HPDE6-E6E7 (cell line): Measurements from ENCODE around the gene SERPINB1.

ENCODE experiments used
- DNase-seq: peaks from one replicate; pipeline ENCODE4 v3.0.0; 2011; ENCODE audit warnings: missing footprints; ENCODE audit errors: extremely low spot score

The SERPINB1 gene

DNA sequence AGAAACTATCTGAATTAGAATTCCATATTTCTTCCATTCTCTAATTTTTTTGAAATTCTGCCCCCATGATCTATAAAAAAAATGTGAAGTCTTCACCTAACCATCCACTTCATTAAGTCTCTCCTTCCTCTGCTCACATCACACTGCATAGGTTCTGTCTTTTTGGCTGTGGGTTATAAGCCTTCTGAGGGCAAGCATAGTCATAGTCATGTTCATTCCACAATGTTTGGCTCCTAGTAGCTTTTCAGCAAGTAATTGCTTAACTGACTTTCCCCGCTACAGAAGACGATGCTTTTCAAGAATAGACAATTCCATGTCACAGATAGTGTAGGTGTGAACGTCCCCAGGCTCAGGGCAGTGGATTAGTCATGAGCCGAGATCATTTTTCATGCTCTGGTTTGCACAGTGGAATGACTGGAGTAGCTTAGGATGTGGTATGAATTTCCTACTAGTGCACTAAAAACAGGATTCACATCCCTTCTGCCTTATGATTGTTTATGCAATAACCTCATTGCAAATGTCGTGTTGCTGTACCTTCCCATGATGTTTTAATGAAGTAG, 47.4 kb downstream of the SERPINB1 start:
- DNase-seq, result no peak

DNA sequence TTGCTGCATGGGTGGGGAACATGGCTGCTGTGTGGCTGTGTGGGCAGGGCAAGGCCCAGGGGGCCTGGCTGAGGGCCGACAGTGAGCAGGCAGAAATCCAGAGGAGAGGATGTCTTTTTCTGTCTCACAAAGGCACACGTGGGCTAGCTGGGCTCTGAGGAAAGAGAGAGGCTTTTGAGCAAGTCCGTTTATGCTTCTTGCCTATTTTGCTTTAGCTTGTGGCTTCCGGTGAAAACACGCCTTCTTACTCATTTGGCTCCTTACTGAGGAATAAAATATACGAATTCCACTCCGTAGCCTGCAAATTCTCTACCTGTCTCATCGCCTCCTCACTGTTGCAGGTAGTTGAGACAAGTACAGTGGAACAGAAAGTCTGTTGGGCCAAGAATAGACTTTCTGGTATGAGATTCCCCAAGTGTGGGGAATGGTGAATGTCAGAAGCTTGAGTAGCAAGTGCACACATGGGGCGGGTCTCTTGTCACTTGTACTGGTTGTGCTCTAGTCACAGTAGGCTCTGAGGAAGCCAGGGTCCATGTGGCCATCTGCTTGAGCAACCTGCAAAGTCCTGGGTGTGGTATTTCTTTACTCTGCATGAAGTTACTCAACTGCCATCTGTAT, 48.0 kb downstream of the SERPINB1 start:
- DNase-seq, result no peak

DNA sequence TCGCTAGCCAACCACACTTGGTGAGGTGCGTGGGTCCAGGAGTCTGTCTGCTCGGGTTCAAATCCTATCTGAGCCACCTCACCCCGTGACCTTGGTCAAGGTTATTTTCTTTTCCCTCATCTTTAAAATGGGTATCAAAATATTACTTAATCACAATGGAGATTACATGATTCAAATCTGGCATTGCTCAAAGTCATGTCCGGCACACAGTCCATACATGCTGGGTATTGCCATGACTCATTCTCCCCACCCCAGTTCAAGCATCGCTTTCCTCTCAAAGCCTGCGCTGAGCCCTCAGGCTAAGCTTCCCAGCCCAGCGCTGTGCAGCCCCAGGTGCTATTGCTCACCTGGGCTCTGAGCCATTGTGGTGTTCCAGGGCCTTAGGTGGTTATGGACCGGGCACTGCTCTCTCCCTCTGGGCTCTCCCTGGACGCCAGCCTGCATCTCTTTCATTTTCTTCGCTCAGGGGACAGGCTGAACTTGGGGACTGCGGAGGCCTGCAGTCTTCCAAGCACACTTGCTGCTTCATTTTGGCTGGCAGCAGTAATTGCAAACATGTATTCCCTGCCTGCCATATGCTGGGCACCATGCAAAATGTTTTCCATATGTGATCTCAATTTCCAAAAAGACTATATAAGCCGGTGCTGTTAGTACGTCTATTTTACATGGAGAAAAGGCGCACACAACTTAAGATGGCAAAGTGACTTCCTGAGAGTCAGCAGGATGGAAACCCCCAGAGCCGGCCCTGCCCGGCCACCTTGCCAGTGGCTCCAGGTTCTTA, 49.1 kb downstream of the SERPINB1 start:
- peak; percentile 42 for DNase-seq

DNA sequence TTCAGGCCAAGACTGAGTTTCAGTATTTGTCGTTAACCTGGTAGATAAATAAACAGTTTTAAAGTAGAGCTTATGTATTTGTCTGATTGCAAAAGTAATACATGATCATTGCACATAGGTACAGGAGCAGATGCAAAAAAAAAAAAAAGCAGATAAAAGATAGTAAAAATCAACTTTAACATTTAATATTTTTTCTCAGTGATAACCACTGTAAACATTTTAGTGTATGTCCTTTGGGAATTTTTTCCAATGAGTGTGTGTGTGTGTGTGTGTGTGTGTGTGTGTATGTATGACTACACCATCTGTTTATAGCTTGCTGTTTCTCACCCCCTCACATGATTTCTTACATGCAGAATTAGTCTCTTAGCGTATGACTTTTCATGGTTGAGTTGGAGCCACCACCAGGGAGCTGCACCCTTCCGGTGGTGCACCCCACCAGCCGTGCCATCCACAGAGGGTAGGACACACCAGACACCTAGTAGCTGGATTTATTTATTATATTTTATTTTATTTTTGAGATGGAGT, 50.2 kb downstream of the SERPINB1 start:
- DNase-seq, result no peak

DNA sequence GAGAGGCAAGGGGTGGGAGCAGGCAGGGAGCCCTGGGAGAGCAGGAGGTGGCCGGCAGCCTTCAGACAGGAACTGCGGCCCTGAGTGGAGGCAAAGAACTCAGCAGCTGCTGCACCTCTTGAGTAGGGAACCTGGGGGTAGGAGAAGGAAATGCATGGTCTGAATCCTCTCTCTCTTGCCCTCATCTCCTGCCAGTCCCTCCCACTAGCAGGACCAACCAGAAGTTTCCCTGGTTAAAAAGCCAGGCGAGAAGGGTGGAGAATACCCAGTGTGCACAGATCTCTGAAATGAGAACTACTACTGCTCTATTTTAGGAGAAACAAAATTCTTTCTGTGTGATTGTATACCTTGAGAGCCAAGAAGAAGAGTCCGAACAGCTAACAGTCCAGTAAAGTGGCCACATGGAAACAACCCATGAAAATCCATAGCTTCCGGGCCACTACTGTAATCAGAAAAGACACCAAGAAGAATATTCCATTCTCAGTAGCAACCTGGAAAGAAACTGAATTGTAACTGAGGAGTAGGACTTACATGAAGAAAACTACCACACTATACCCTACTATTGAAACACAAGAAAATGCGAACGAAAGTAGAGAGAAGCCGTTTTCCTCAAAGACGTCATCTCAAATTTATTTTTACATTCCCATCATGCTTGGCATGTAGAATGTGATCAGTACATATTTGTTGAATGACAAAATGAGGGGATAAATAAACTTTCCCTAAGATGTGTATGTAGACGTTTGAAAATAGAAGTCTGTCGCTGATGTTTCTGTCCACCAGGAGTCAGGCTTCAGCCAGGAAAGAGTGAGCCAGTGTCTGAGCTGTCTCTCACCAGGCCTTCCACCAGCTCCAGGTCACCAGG, 50.8 kb downstream of the SERPINB1 start:
- peak; percentile 74 for DNase-seq

DNA sequence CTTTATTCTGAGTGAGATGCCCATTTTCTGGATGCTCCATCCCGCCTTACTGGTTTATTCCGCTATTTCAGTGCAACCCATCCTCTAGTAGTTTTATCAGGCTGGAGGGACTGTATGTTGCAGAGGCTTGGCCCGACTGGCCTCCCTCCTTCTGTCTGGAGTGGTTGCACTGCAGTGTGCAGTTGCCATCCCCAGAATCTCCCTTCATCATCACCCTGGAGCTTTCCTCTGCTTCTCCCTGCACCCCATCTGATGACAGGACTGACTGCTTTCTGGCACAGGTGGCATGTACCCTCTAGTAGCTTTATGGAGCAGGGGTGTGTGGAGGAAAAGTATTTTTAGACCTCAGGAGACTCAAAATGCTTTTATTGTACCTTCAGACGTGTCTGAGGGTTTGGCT, 55.4 kb downstream of the SERPINB1 start:
- DNase-seq, result no peak

DNA sequence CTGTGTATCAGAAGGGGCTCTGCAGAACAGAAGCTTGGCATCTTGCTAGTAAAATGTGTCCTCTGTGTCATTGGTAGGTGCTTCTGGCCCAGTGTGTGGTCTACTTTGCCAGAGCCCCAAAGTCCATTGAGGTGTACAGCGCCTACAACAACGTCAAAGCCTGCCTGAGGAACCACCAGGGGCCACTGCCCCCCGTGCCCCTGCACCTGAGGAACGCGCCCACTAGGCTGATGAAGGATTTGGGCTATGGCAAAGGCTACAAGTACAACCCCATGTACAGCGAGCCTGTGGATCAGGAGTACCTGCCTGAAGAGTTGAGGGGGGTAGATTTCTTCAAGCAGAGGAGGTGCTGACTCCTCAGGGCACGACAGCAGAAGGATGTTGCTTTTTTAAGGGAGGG, 56.7 kb downstream of the SERPINB1 start:
- no peak for DNase-seq

DNA sequence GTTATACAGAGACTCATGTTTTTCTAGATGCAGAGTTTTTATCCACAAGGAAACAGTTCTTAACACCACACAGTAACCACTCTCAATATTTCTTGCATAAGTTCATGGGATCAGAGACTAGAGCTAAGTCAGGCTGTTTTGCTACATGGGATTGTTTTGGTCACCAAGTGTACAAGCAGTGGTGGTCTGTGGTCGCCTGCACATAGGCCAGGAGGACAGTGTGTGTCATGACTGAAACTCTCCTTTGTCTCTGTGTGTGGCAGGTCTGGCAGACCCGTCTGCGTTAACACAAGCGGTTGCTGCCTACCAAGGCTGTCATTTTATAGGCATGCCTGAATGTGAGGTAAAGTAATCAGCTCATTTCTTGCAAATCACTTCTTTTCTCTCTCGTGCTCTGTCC, 57.6 kb downstream of the SERPINB1 start:
- no peak for DNase-seq

DNA sequence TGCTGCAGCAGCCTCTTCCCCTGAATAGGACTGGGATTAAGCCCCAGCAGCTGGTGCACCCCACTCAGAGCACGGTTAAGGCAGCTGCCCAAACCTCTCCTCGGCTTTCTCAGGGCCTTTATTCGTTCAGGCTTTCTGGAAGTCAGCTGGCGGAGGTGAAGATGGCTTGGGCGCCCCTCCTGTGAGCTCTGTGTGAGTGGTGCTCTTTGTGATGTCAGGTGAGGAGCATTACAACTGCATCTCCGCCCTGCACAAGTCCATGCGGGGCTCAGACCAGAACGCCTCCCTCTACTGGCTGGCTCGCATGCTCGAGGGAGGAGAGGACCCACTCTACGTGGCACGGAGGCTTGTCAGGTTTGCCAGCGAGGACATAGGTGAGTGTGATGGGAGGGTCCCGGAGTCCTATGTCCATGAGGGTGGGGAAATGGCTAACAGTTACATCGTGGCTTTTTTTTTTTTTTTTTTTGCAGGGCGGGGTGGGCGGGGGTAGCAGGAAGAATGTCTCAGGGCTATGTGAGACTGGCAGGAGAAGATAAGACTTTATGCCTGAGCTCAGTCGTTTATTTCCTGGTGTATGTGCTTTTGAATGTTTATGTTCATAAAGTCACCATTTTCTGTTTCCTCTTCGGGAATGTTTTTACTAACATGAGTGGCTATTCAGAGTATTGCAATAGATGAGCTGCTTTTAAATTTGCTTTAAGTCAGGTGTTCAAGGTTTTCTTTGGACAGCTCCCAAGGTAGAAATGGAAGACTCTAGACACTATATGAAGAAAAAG, 58.3 kb downstream of the SERPINB1 start:
- DNase-seq, result no peak

DNA sequence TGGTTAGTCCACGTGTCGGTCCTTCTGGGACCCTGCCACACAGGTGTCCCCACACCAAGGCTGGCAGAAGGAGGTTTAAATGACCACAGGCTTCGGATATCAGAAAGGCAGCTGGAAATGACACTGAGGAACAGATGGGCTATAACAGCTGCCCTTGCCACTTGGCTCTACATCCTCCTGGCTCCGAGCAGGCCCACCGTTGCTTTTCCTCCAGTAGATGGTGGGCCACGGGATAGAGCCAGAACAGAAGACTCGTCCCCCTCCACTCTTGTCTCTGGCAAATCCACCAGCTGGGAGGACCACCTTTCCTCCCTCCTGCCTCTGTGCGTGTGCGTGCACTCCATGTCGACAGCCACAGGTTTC, 58.9 kb downstream of the SERPINB1 start:
- DNase-seq, result no peak

DNA sequence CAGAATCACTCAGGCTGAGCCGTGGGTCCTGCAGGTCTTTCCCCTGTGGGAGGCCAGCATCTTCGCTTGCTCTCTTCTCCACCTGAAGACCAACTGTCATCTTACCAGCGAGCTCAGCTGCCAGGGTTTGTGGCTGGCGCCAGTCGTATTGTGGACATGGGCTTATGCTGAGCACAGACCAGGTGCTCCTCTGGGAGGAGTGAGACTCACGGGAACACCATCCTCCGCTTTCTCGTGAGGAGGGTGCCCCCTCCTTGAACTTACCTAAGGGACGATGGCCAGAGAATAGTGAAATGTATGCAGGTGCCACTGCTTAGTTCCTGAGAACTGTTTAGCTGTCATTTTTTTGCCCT, 59.3 kb downstream of the SERPINB1 start:
- no peak for DNase-seq
